KOPT-K1 (cell line): ENCODE measurements around the gene ATG9B.
"Not testable (repeated sequence)": the region's sequence is repeated elsewhere in the genome, so short reads cannot be mapped to it uniquely, and the experiment has no call there.

Experiments
- H3K27ac ChIP-seq: fragments of 200-600 bp; sonication (generic); 2 replicates; pipeline ENCODE4 v1.5.1; 2016; ENCODE audit warnings: antibody characterized with exemption, mild to moderate bottlenecking, low read depth, low read length; ENCODE audit not compliant: poor library complexity, severe bottlenecking
- H3K36me3 ChIP-seq: fragments of 200-600 bp; sonication (generic); 2 replicates; pipeline ENCODE4 v1.5.1; 2017; ENCODE audit warnings: antibody characterized with exemption, mild to moderate bottlenecking, low read length, moderate library complexity; ENCODE audit not compliant: insufficient read depth
- H3K9me3 ChIP-seq: fragments of 200-600 bp; sonication (generic); 2 replicates; pipeline ENCODE4 v1.5.1; 2017; ENCODE audit warnings: antibody characterized with exemption, low read length, mild to moderate bottlenecking; ENCODE audit not compliant: insufficient read depth, poor library complexity, severe bottlenecking

The ATG9B gene

DNA sequence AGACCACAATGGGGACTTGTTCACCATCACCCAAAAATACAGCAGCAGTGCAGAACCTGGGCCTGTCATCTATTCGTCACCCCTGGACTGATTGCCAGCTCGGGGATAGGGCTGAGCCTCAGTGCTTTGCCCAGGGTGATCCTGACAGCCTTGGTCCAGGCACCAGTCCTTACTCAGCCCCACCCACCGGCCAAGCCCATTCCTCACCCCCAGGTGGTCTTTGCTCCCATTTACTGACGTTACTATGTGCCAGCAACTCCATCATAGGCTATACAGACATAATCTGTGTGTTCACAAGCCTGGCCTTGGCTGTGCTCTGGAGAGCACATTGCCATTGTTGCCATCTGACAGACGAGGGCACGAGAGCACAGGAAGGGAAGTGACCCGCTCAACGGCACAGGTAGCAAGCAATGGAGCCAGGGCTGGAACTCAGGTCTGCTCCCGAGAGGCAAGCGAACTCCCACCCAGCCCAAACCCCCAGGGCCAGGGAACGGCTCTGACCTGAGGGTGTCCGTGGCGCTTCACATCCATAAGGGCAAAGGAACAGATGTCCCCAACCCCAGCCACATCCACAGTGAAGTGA lies 6.8 kb downstream of the ATG9B start:
- Histone ChIP-seq H3K9me3 (no peaks in the 10 kb centered on the region), H3K36me3 (no peaks in the 10 kb centered on the region), H3K27ac (no peak overlapping the region)

DNA sequence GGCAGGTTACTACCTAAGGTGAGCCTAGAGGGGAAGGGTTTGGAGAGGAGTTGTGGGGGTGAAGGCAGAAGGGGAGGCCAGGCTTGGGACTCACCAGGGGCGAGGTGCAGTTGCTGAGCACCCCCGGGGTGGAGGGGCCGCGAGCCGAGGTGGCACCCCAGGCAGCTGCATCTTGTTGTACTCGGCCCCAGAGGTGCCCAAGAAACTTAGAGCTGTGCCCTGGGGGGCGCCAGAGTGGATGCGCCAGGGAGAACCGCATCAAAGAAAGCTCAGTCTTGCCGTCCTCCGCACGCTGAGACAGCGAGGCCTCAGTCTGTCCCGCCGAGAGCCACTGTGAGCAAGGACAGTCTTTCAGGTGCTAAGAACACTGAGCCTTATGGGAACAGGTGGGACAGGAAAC lies 7.4 kb downstream of the ATG9B start:
- Histone ChIP-seq H3K9me3 (no peaks in the 10 kb centered on the region), H3K36me3 (no peaks in the 10 kb centered on the region), H3K27ac (no peak overlapping the region)

DNA sequence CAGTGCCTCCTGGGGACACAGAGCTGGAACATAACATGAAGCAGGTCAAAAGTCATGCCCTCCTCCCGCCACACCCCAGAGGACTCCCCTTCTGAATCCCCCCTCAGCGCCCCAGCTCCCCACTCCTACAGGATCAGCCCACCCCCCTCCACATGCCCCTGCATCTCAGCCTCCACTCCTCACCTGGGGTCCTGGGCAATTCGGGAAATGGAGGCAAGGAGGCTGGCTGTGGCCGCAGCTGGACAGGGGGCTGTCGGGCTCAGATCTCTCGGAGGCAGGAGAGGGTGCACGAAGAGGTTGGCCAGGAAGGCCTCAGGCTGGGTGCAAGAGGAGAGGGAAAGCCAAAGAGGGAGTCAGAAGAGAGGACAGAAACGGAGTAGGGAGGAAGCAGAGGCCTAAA lies 7.8 kb downstream of the ATG9B start:
- Histone ChIP-seq H3K9me3 (no peaks in the 10 kb centered on the region), H3K27ac (no peak overlapping the region), H3K36me3 (no peaks in the 10 kb centered on the region)

DNA sequence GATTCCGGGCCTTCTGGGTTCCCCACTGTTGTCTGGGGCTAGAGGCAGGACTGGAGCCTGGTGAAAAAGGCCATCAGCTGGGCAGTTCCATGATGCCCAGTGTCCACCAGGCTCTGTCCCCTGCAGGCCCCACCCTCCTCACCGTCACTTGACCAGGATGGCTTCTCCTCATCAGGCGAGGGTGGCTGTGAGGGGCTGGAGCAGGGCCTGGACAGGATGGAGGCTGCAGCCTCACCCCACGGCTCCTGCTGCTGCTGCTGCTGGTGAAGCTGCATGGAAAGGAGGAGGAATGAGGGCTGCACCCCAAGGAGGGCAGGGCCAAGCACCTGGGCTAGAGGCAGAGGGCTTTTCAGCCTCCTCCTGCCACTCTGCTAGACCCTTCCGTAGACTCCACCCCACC lies 8.3 kb downstream of the ATG9B start:
- no peaks in the 10 kb centered on the region for H3K36me3 ChIP-seq
- H3K27ac ChIP-seq = no peak overlapping the region

DNA sequence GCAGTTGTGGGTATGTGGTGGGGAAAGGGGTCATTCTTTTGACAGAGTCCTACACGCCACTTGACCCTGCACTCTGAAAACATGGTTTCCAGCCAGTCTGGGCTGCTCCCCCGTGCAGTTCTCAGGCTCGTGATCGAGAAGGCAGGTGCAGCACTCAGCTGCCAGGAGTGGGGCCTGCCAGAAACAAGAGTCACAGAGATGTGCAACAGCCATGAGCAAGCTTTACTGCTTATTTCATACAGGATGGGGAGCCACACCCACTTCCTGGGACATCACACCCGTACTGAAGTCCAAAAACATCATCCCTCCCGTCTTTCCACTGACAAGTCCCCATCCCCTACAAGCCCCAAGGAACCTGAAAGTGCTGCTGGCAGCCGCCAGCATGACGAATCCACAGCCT lies 9.3 kb downstream of the ATG9B start:
- H3K36me3 ChIP-seq = no peaks in the 10 kb centered on the region
- no peak overlapping the region for H3K27ac ChIP-seq

More for the DNA sequence above, 8.3 kb downstream of the ATG9B start:
- H3K9me3 ChIP-seq = no peaks in the 10 kb centered on the region

DNA sequence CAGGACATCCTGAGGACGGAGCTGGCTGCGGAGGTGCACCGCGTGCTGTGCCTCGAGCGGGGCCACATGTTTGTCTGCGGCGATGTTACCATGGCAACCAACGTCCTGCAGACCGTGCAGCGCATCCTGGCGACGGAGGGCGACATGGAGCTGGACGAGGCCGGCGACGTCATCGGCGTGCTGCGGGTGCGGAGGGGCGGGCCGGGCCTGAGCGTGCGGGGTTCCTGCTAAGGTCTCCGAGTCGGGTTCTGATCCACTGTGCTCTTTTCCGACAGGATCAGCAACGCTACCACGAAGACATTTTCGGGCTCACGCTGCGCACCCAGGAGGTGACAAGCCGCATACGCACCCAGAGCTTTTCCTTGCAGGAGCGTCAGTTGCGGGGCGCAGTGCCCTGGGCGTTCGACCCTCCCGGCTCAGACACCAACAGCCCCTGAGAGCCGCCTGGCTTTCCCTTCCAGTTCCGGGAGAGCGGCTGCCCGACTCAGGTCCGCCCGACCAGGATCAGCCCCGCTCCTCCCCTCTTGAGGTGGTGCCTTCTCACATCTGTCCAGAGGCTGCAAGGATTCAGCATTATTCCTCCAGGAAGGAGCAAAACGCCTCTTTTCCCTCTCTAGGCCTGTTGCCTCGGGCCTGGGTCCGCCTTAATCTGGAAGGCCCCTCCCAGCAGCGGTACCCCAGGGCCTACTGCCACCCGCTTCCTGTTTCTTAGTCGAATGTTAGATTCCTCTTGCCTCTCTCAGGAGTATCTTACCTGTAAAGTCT lies 10.4 kb downstream of the ATG9B start:
- Histone ChIP-seq H3K27ac (no peak overlapping the region), H3K36me3 (no peaks in the 10 kb centered on the region), H3K9me3 (no peaks in the 10 kb centered on the region)

More for the DNA sequence above, 9.3 kb downstream of the ATG9B start:
- H3K9me3 ChIP-seq = no peaks in the 10 kb centered on the region

DNA sequence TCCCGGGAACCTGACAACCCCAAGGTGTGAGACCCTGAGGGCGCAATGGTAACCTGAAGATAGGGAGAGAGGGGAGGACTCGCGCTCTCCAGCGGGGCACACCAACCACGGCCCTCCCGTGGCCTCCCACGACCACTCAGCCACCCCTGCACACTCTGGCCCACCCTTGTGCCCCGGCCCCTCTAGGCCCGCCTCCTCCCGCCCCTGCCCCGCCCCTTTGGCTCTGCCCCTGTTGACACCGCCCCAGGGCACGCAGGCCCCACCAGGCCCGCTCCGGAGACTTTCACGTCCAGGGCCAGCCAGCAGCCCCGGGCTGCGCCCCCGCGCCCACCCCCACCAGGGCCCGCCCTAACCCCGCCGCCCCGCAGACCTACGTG lies 10.9 kb downstream of the ATG9B start:
- Histone ChIP-seq H3K36me3 (no peaks in the 10 kb centered on the region), H3K27ac (no peak overlapping the region), H3K9me3 (no peaks in the 10 kb centered on the region)

DNA sequence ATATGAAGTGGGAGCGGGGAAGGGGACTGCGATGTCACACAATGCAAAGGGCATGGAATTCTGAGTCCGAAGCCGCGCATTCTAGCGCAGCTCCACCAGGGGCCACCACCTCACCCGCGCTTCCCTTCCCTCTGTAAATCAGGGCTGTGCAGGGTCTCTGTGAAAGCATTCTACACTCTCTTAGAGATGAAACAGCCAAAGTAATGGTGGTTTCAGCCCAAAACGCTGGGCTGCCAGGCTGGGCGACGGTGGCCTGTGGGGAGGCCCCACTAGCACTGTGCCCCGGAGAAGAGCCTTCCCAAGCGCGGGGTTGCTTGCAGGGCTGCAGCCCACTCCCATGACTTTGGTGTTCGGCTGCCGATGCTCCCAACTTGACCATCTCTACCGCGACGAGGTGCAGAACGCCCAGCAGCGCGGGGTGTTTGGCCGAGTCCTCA lies 11.4 kb downstream of the ATG9B start:
- Histone ChIP-seq H3K9me3 (no peaks in the 10 kb centered on the region), H3K36me3 (no peaks in the 10 kb centered on the region), H3K27ac (no peak overlapping the region)

DNA sequence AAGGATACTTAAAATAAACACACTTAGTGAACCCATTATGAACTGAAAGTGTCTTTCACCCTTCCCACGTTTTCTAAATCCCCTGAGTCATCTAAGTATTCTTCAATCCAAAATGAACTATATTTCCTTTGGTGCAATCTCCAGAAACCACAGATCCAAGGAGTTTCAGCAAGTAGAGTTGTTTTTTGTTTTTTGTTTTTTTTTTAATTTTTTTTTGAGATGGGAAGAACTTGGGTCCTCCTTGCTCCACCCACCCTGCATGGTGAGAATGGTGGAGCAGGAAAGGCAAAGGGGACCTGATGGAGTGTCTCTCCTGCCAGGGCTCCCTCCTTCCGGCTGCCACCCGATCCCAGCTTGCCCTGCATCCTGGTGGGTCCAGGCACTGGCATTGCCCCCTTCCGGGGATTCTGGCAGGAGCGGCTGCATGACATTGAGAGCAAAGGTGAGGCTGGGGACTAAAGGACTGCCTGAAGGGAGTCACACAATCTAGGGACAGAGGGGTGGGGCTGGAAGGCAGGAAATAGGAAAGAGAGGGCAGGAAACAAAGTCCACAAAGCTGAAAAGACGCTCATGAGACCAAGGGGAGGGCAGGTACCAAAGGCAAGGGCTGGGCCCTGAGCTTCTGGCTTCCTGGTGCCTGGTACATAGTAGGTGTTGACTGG lies 12.1 kb downstream of the ATG9B start:
- no peaks in the 10 kb centered on the region for H3K9me3 ChIP-seq
- H3K27ac ChIP-seq = no peak overlapping the region
- no peaks in the 10 kb centered on the region for H3K36me3 ChIP-seq

DNA sequence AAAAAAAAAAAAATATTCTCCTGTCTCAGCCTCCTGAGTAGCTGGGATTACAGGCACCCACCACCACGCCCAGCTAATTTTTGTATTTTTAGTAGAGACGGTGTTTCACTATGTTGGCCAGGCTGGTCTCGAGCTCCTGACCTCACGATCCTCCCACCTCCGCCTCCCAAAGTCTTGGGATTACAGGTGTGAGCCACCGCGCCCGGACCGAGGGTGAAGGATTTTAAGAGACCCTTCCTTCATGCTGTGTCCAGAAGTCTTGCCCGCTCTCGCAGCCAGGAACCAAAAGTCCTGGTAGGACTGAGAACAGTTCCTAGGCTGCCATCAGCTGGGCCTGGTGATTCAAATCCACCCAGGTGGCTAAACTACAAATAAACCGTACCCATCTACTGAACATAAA lies 12.7 kb downstream of the ATG9B start:
- not testable (repeated sequence) for H3K9me3 ChIP-seq, H3K27ac ChIP-seq, H3K36me3 ChIP-seq

DNA sequence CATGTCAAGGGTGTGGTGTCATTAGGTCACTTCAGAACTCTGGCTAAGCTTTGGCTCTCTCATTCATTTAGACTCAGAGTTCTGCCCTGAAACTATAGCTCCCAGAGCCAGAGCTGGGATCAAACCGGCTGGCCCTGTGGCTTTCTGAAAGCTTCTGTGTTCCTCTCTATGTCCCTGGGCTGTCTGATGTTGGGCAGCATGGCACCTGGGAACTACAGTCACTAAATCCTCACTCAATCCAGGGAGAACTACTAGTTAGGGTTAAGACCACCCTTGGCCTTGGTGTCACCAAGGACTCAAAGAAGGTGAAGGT lies 13.2 kb downstream of the ATG9B start:
- H3K9me3 ChIP-seq = no peaks in the 10 kb centered on the region
- H3K27ac ChIP-seq = no peak overlapping the region
- H3K36me3 ChIP-seq = no peaks in the 10 kb centered on the region

DNA sequence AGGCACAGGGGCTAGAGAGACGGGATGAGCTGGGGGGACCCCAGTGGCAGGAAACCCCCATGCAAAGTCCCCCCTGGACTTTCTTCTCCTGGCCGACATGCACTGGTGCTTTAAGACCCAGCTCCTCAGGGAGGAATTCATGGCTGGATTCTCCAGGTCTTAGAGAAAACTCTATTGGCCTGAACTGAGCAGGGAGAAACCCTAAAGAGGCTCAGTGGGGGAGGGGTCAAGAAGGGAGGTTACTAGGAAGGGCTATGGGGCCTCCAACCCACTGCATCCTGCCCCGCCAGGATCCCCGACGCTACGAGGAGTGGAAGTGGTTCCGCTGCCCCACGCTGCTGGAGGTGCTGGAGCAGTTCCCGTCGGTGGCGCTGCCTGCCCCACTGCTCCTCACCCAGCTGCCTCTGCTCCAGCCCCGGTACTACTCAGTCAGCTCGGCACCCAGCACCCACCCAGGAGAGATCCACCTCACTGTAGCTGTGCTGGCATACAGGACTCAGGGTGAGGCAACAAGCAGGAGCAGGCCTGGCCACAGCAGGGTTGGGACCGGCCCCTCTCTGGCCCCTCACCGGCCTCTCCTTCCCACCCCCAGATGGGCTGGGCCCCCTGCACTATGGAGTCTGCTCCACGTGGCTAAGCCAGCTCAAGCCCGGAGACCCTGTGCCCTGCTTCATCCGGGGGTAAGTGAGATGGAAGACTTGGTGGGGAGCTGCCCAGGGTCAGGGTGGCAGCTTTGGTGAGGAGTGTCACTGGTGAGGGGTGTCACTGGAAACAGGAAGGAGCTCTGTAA lies 13.8 kb downstream of the ATG9B start:
- no peaks in the 10 kb centered on the region for H3K36me3 ChIP-seq
- no peaks in the 10 kb centered on the region for H3K9me3 ChIP-seq
- H3K27ac ChIP-seq = no peak overlapping the region

DNA sequence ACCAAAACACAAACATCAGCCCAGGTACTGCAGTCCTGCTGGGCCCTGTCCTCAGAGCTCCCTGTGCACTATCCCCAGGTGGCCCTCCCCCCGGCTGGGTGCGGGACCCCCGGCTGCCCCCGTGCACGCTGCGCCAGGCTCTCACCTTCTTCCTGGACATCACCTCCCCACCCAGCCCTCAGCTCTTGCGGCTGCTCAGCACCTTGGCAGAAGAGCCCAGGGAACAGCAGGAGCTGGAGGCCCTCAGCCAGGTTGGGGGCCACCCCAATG lies 14.3 kb downstream of the ATG9B start:
- H3K9me3 ChIP-seq = no peaks in the 10 kb centered on the region

DNA sequence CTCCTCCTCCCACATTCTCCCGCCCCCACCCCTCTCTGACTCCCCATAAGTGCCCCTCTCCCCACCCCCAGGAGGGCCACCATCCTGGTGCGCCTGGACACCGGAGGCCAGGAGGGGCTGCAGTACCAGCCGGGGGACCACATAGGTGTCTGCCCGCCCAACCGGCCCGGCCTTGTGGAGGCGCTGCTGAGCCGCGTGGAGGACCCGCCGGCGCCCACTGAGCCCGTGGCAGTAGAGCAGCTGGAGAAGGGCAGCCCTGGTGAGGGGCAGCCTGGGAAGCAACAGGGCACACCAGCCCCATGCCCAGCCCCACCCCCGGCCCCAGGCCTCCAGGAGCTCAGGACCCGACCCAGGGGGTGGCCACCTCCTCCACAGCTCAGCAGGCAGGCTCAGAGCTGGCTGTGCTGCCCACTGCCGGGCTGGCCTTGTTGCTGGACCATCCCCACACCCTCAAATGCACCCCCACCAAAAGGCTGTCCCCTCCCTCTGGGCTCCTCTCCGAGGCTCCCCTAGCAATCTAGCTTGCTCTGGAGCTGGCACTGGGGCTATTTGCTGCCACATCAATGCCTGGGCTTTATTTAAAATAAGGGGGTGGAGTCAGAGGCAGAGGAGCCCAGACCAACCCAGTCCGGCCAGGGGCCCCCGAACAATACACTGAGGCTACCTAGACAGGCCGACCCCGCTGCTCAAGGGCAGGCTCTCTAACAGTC lies 14.8 kb downstream of the ATG9B start:
- Histone ChIP-seq H3K27ac (peak overlapping the region; percentile 67), H3K36me3 (no peaks in the 10 kb centered on the region), H3K9me3 (no peaks in the 10 kb centered on the region)

More for the DNA sequence above, 14.3 kb downstream of the ATG9B start:
- Histone ChIP-seq H3K36me3 (no peaks in the 10 kb centered on the region), H3K27ac (no peak overlapping the region)
